ENCODE measurements around the gene TTC34. TPM values are rescaled to one million over a fixed set of nuclear protein-coding genes. Genes with fewer than 3 reads are reported as not detected.

Gene TTC34
- total RNA-seq, 4 donors from 2014 or later = 0.84 to 1.2 (median 1.0) TPM

DNA sequence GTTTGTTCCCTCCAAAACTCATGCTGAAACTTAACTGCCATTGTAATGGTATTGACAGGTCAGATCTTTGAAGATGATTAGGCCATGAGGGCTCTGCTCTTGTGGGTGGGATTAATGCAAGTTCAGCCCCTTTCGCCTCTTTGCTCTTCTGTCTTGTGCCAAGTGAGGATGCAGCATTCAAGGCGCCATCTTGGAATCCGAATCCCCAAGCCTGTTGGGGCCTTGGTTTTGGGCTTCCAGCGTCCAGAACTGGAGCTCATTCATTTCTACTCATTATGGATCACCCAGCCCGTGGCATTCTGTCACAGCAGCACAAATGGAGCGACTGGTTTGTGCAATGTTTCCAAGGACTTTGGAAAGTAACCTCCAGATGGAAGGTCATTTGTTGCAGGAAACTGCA is 5.6 kb downstream of the TTC34 start:
- Histone ChIP-seq H3K9me3 (peaks cover 0 to 45% (median 5%) of the 10 kb centered on the region in 4 donors), H3K36me3 (no peaks in the 10 kb centered on the region), H3K27me3 (peaks cover 0 to 13% of the 10 kb centered on the region in 2 donors), H3K27ac (no peak overlapping the region), H3K4me3 (no peak overlapping the region), H3K4me1 (no peaks in the 10 kb centered on the region)
- WGBS, 2 donors = 82 to 83% methylated on average over 6 of the region's 6 CpGs
- DNase-seq (ENCODE audit: low spot score in 2 of 2) = no peak
- TF ChIP-seq POLR2A (IDR thresholded peaks at IDR 0.05) (no peak), EP300 (IDR thresholded peaks at IDR 0.05) (no peak)
- TF ChIP-seq, protein P1, sequence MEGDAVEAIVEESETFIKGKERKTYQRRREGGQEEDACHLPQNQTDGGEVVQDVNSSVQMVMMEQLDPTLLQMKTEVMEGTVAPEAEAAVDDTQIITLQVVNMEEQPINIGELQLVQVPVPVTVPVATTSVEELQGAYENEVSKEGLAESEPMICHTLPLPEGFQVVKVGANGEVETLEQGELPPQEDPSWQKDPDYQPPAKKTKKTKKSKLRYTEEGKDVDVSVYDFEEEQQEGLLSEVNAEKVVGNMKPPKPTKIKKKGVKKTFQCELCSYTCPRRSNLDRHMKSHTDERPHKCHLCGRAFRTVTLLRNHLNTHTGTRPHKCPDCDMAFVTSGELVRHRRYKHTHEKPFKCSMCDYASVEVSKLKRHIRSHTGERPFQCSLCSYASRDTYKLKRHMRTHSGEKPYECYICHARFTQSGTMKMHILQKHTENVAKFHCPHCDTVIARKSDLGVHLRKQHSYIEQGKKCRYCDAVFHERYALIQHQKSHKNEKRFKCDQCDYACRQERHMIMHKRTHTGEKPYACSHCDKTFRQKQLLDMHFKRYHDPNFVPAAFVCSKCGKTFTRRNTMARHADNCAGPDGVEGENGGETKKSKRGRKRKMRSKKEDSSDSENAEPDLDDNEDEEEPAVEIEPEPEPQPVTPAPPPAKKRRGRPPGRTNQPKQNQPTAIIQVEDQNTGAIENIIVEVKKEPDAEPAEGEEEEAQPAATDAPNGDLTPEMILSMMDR (IDR thresholded peaks at IDR 0.05) = no peak

GRCh38 chr1:2791027-2791760 is 10.3 kb downstream of the TTC34 start:
- H3K4me1 ChIP-seq = peaks cover 0 to 16% (median 0%) of the 10 kb centered on the region in 4 donors
- no peak overlapping the region for H3K27ac ChIP-seq
- H3K4me3 ChIP-seq = no peak overlapping the region
- H3K9me3 ChIP-seq = peaks cover 0 to 45% (median 5%) of the 10 kb centered on the region in 4 donors
- WGBS, 2 donors = 67 to 70% methylated on average over 17 to 18 of the region's 18 CpGs
- no peak for DNase-seq (ENCODE audit: low spot score in 2 of 2)
- peaks cover 0 to 49% of the 10 kb centered on the region in 2 donors for H3K27me3 ChIP-seq
- no peak for TF ChIP-seq POLR2A (IDR thresholded peaks at IDR 0.05)
- no peak for TF ChIP-seq EP300 (IDR thresholded peaks at IDR 0.05)
- TF ChIP-seq, protein P1 (IDR thresholded peaks at IDR 0.05) = no peak
- no peaks in the 10 kb centered on the region for H3K36me3 ChIP-seq

DNA sequence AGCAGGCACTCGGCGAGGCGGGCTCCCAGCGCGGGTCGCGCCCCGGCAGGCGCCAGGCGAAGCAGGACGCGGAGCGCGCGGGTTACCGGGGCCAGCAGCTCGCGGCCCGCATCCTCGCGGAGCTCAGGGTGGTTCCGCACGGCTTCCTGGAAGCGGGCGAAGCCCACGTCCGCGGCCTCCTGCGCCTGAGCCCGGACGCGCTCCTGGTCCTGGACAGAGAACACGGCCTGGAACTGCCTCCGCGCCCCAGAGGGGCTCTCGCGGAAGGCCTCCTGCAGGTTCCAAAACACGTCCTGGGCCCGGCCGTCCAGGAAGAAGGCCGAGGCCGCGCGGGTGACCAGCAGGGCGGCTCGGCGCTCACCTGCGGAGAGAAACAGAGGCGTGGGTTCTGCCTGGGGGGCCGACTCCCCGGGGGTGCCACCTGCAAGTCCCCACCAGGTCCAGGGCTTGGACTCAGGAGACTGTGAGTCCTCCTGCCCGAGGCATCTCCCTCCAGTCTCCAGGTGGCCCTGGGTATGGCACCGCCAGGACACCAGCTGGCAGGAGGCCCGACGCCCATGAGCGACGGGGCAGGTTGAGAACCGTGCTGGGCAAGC is 11.4 kb downstream of the TTC34 start:
- Histone ChIP-seq H3K27ac (no peak overlapping the region), H3K4me1 (peaks cover 0 to 16% (median 0%) of the 10 kb centered on the region in 4 donors), H3K36me3 (no peaks in the 10 kb centered on the region), H3K4me3 (no peak overlapping the region), H3K9me3 (peaks cover 0 to 39% (median 5%) of the 10 kb centered on the region in 4 donors), H3K27me3 (peaks cover 0 to 49% of the 10 kb centered on the region in 2 donors)
- TF ChIP-seq POLR2A (IDR thresholded peaks at IDR 0.05) (no peak), EP300 (IDR thresholded peaks at IDR 0.05) (no peak)
- TF ChIP-seq, protein P1 (IDR thresholded peaks at IDR 0.05) = no peak
- DNase-seq (ENCODE audit: low spot score in 2 of 2) = no peak
- 50 to 75% methylated on average over 5 to 35 of the region's 58 CpGs for WGBS, 2 donors

DNA sequence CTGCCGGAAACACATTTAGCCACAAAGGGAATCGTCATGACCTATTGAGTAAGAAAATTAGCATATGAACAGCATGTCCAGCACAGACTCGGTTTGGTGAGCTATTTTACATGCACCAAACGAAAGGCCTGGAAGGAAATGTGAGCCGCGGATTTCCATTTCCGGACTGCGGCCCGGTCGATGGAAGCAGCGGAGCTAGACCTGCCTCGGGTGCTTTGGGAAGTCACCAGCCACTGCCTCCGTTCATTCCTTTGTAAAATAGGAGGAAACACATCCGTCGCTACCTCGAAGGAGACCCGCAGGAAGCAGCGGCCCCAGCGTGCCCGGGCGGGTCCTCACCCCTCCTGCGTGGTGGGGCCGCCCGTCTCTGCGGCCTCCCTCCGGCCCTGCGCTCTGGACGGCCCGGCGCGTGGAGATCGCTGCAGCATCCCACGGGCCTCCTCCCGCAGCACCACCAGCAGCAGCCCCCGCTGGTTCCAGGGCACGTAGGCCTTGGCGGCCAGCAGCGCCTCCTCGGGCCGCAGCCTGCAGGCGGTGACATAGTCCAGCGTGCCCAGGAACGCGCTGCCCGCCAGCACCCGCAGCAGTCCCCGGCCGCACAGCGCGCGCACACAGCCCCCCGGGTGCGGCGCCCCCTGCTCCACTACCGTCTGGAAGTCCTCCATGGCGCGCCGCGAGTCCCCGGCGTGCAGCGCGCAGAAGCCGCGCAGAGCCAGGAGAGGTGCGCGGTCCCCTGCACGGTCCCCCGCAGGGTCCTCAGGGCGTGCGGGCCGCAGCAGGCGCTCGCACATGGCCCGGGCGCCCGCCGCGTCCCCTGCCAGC is 12.1 kb downstream of the TTC34 start:
- H3K4me1 ChIP-seq = peaks cover 0 to 16% (median 0%) of the 10 kb centered on the region in 4 donors
- no peaks in the 10 kb centered on the region for H3K36me3 ChIP-seq
- 16% methylated on average over 45 to 47 of the region's 79 CpGs for WGBS, 2 donors
- H3K27me3 ChIP-seq = peaks cover 0 to 49% of the 10 kb centered on the region in 2 donors
- no peak overlapping the region for H3K4me3 ChIP-seq
- H3K27ac ChIP-seq = no peak overlapping the region
- H3K9me3 ChIP-seq = peaks cover 0 to 32% (median 5%) of the 10 kb centered on the region in 4 donors
- DNase-seq (ENCODE audit: low spot score in 2 of 2) = no peak
- TF ChIP-seq, protein P1 (IDR thresholded peaks at IDR 0.05) = no peak
- no peak for TF ChIP-seq EP300 (IDR thresholded peaks at IDR 0.05)
- TF ChIP-seq POLR2A (IDR thresholded peaks at IDR 0.05) = no peak
